Epithelial cell of proximal tubule (primary cell): ENCODE results near the gene RTEL1. TPM values are rescaled to one million over a fixed set of nuclear protein-coding genes. Genes with fewer than 3 reads are reported as not detected.
"Not testable (repeated sequence)": the region's sequence is repeated elsewhere in the genome, so short reads cannot be mapped to it uniquely, and the experiment has no call there.

Experiments
- DNase-seq: peaks from one replicate; pipeline ENCODE4 v3.0.0-alpha.2; 2011; ENCODE audit warnings: low read depth
- H3K4me3 ChIP-seq: 2 replicates; pipeline ENCODE4 v1.5.1; 2011; ENCODE audit warnings: low read depth, mild to moderate bottlenecking, low read length
- total RNA-seq: library from RNA; depleted of rRNA; stranded (reverse); fragments of >200 nt; gene quantifications from 2 replicates; pipeline ENCODE4 v1.2.3, GENCODE V29; 2015
- TF ChIP-seq, protein P1 (sequence below): conservative IDR thresholded peaks from 2 replicates; pipeline ENCODE4 v1.5.1; 2012; ENCODE audit warnings: low read depth, mild to moderate bottlenecking, low read length

The RTEL1 gene
- total RNA-seq, 1 donor from 2014 or later: 26.5 TPM

DNA sequence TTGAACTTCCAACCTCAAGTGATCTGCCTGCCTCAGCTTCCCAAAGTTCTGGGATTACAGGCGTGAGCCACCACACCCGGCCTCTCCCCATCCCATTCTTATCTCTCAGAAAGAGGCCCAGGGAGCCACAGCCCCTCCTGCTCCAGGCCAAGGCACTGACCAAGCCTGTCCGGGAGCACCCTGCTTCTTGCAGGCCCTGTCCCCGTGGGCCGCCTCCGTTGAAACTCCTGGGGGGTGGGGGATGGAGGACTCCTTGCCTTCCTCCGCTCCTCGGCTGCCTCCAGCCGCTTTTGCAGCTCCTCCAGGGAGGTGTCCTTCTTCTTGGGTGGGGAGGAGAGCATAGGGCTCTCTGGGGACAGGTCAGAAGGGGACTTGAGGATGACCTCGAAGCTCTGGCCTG lies 14.6 kb upstream of the RTEL1 start:
- TF ChIP-seq, protein P1, sequence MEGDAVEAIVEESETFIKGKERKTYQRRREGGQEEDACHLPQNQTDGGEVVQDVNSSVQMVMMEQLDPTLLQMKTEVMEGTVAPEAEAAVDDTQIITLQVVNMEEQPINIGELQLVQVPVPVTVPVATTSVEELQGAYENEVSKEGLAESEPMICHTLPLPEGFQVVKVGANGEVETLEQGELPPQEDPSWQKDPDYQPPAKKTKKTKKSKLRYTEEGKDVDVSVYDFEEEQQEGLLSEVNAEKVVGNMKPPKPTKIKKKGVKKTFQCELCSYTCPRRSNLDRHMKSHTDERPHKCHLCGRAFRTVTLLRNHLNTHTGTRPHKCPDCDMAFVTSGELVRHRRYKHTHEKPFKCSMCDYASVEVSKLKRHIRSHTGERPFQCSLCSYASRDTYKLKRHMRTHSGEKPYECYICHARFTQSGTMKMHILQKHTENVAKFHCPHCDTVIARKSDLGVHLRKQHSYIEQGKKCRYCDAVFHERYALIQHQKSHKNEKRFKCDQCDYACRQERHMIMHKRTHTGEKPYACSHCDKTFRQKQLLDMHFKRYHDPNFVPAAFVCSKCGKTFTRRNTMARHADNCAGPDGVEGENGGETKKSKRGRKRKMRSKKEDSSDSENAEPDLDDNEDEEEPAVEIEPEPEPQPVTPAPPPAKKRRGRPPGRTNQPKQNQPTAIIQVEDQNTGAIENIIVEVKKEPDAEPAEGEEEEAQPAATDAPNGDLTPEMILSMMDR: no peak
- no peak for DNase-seq
- no peak overlapping the region for H3K4me3 ChIP-seq

DNA sequence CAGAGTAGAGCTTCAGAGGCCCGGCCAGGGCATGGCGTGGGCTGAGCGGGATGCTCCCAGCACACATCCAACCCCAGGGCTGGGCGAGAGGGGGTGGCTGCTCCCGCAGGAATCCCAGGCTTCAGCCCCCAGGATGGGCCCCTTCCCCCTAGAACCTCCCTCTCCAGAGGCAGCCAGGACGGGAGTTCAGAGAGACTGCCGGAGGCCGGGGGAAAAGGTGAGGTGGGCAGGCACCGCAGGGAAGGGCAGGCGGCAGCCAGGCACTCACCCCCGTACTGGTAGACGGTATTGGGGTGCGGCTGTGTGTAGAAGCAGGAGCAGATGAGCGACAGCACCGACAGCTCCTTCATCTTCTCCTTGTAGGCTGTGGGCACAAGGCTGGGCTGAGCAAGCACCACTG lies 14.2 kb upstream of the RTEL1 start:
- TF ChIP-seq, protein P1: no peak
- no peak for DNase-seq
- H3K4me3 ChIP-seq: no peak overlapping the region

DNA sequence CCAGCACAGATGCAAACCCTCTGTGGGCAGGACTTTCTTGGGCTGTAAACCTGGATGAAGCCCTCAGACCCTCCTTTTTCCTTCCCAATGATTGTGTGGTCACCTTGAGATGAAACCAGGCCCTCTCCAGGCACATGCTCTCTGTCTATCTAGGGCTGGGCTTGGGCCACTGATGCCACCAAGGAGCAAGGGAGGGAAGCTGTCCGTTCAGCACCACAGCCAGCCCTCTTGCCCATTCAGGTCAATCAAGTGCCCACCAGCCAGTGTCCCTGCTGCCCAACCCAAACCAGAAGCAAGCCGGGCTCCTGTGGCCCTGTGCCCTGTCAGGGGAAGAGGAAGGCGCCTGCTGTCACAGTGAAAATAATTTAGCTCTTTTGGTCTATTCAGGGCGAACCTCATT lies 12.9 kb upstream of the RTEL1 start:
- no peak for DNase-seq
- TF ChIP-seq, protein P1: no peak
- H3K4me3 ChIP-seq: no peak overlapping the region

DNA sequence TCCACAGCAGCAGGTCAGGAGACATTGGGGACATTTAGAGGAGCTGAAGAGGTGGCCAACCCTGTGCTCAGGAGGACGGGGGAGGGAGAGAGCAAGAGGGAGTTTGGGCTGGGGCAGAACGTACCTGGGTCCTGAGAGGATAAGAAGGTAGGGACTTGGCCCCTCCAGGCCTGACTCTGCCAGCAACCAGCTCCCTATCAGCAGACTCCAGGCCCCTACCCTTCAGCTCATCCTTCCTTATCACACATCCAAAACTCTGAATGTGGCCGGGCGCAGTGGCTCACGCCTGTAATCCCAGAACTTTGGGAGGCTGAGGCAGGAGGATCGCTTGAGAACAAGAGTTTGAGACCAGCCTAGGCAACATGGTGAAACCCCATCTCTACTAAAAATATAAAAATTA lies 9.9 kb upstream of the RTEL1 start:
- no peak for DNase-seq
- H3K4me3 ChIP-seq: no peak overlapping the region
- TF ChIP-seq, protein P1: no peak

DNA sequence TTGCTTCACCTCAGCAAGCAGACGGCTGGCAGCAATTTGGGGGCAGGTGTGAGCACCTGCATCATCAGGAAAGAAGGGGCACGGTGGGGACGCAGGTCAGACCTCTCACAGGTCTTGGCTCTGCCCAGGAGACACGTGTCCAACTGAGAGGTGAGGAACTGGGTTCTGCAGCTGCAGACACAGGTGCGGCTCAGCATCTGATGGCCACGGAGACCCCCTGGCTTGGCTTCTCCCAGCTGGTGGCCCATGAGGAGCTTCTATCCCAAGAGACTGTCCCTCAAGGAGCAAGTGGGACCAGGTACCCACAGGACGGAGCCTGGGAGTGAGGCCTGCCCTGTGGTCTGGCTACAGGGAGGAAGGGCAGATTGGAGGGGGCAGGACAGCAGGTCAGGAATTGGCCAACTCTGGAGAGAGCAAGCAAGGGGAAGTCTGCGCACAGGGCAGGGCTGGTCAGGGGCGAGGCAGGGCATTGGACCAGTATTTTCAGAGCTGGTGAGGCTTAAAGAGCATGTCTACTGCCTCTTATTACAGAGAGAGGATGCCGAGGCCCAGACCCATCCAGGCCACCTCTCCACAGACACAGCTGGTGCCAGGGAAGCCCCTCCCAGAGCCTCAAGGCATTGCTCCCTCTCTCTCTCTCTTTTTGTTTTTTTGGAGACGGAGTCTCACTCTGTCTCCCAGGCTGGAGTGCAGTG lies 9.1 kb upstream of the RTEL1 start:
- no peak overlapping the region for H3K4me3 ChIP-seq
- TF ChIP-seq, protein P1: no peak
- DNase-seq: no peak

DNA sequence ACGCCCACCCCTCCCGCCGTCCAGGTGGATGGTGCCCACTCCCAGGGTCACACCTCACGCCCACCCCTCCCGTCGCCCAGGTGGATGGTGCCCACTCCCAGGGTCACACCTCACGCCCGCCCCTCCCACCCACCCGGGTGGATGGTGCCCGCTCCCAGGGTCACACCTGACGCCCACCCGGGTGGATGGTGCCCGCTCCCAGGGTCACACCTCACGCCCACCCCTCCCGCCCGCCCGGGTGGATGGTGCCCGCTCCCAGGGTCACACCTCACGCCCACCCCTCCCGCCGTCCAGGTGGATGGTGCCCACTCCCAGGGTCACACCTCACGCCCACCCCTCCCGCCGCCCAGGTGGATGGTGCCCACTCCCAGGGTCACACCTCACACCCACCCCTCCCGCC lies 7.6 kb upstream of the RTEL1 start:
- H3K4me3 ChIP-seq, DNase-seq: not testable (repeated sequence)

DNA sequence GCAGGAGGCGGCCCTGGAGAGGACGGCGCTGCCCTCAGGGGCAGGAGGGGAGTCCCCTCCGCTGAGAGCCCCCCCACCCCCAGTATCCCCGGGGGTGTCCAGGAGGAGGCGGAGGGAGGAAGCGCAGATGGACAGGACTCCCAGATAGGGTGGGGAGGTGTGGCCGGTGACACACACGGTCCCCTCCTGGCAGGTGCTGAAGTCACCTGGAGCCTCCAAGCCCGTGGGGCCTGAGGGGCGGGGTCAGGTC lies 6.2 kb upstream of the RTEL1 start:
- peak overlapping the region; percentile 72 for H3K4me3 ChIP-seq
- TF ChIP-seq, protein P1: no peak
- DNase-seq: no peak
